OCI-LY1 (cell line): ENCODE data around the gene CCDC116.

Experiments
- H2AFZ ChIP-seq: fragments of 200-600 bp; sonication (generic), shearing (Covaris generic); 2 replicates; pipeline ENCODE4 v1.6.0; 2014; ENCODE audit warnings: antibody characterized with exemption, mild to moderate bottlenecking, low read length
- H3F3A ChIP-seq: fragments of 200-600 bp; sonication (generic), shearing (Covaris generic); 2 replicates; pipeline ENCODE4 v1.6.0; 2014; ENCODE audit warnings: mild to moderate bottlenecking, antibody characterized with exemption, low read length, moderate library complexity; ENCODE audit not compliant: insufficient read depth
- H3K27ac ChIP-seq: fragments of 200-600 bp; sonication (generic); 2 replicates; pipeline ENCODE4 v1.5.1; 2014; ENCODE audit warnings: low read length, mixed run types, mild to moderate bottlenecking, low read depth; ENCODE audit not compliant: poor library complexity, severe bottlenecking
- H3K27me3 ChIP-seq: fragments of 200-600 bp; sonication (generic); 2 replicates; pipeline ENCODE4 v1.6.0; 2014; ENCODE audit warnings: antibody characterized with exemption, mild to moderate bottlenecking, low read length, moderate library complexity; ENCODE audit not compliant: insufficient read depth
- H3K36me3 ChIP-seq: fragments of 200-600 bp; sonication (generic); 2 replicates; pipeline ENCODE4 v1.6.1; 2014; ENCODE audit warnings: mild to moderate bottlenecking, antibody characterized with exemption, low read length, moderate library complexity, mixed read lengths; ENCODE audit not compliant: insufficient read depth
- H3K4me1 ChIP-seq: fragments of 200-600 bp; sonication (generic); 2 replicates; pipeline ENCODE4 v1.5.1; 2014; ENCODE audit warnings: mild to moderate bottlenecking, low read length, moderate library complexity; ENCODE audit not compliant: insufficient read depth, severe bottlenecking
- H3K4me2 ChIP-seq: fragments of 200-600 bp; sonication (generic), shearing (Covaris generic); 2 replicates; pipeline ENCODE4 v1.6.1; 2014; ENCODE audit warnings: low read length
- H3K4me3 ChIP-seq: fragments of 200-600 bp; sonication (generic); 2 replicates; pipeline ENCODE4 v1.5.1; 2014; ENCODE audit warnings: low read length, low read depth, mild to moderate bottlenecking, mixed read lengths; ENCODE audit not compliant: poor library complexity, severe bottlenecking
- H3K79me2 ChIP-seq: fragments of 200-600 bp; shearing (Covaris generic); 2 replicates; pipeline ENCODE4 v1.6.1; 2016; ENCODE audit warnings: mixed run types, low read length, mixed read lengths; ENCODE audit not compliant: insufficient read depth
- H3K9ac ChIP-seq: fragments of 200-600 bp; sonication (generic), shearing (Covaris generic); 2 replicates; pipeline ENCODE4 v1.6.1; 2014; ENCODE audit warnings: mild to moderate bottlenecking, low read length, mixed read lengths
- H3K9me2 ChIP-seq: fragments of 200-600 bp; sonication (generic), shearing (Covaris generic); 2 replicates; pipeline ENCODE4 v1.6.1; 2014; ENCODE audit warnings: low read depth, mild to moderate bottlenecking, low read length, mixed read lengths
- H3K9me3 ChIP-seq: fragments of 200-600 bp; shearing (Covaris generic); 2 replicates; pipeline ENCODE4 v1.6.1; 2014; ENCODE audit warnings: low read length, mixed read lengths
- H4K20me1 ChIP-seq: fragments of 200-600 bp; sonication (generic), shearing (Covaris generic); 2 replicates; pipeline ENCODE4 v1.6.0; 2016; ENCODE audit warnings: mild to moderate bottlenecking, low read length; ENCODE audit not compliant: insufficient read depth
- EZH2 ChIP-seq: fragments of 200-600 bp; sonication (generic), shearing (Covaris generic); IDR thresholded peaks from 2 replicates; pipeline ENCODE4 v1.8.0; 2017; ENCODE audit warnings: borderline replicate concordance, mixed run types, mild to moderate bottlenecking, antibody characterized with exemption, low read length, moderate library complexity, mixed read lengths
- TF ChIP-seq, protein P1 (sequence below): fragments of 200-600 bp; sonication (generic), shearing (Covaris generic); IDR thresholded peaks from 2 replicates; pipeline ENCODE4 v1.5.1; 2017; ENCODE audit warnings: mild to moderate bottlenecking, antibody characterized with exemption, low read length, moderate library complexity, mixed read lengths

The CCDC116 gene

DNA sequence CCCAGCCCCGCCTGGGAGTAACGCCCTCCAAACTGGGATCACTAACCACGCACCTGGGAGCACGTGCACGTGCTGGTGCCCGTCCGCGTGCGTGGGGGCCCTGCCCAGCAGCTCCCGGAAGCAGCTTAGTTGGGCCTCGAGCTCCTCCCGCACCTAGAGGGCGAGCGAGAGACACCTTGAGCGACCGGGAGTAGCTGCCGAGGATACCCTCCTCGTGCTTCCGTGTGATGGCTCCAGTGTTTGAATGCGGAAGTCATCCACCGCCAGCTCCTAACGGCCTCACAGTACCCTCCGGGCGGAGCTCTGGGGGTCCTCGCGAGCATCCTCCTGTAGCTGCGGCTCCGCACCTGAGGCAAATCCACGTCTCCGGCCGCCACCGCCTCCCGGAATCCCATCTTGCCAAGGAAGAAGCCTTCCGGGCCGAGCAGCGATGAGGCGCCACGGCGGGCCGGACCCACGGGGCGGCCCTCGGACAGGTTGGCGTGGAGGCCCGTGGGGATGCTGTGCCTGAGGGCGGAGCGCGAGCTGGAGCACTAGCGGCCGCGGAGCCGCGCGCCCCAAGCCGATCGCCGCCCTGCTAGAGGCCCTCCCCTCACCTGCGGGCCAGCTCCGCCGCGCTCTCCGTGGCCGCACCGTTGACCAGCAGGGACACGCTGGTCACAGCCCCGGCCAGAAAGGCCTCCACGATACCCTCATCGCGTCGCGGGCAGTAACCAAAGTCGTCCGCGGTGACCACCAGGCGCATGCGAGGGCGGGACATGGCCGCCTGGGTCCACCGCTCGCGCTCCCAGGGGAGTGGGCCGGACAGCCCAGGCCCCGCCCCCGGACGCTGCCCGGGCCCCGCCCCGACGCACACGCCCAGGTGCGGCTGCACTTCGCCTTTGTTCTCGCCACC, 3.1 kb upstream of the CCDC116 start, which contains the start of gene YDJC:
Gene YDJC (minus strand): TSS at position 768 of the 895 bp plus-strand sequence. CDS start 8 bp downstream, at position 760.
- Histone ChIP-seq H3K27ac (peak within 1 kb of the TSS; percentile 84), H2AFZ (no peak within 1 kb of the TSS)
- TF ChIP-seq, protein P1, sequence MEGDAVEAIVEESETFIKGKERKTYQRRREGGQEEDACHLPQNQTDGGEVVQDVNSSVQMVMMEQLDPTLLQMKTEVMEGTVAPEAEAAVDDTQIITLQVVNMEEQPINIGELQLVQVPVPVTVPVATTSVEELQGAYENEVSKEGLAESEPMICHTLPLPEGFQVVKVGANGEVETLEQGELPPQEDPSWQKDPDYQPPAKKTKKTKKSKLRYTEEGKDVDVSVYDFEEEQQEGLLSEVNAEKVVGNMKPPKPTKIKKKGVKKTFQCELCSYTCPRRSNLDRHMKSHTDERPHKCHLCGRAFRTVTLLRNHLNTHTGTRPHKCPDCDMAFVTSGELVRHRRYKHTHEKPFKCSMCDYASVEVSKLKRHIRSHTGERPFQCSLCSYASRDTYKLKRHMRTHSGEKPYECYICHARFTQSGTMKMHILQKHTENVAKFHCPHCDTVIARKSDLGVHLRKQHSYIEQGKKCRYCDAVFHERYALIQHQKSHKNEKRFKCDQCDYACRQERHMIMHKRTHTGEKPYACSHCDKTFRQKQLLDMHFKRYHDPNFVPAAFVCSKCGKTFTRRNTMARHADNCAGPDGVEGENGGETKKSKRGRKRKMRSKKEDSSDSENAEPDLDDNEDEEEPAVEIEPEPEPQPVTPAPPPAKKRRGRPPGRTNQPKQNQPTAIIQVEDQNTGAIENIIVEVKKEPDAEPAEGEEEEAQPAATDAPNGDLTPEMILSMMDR = peak; percentile 81
- TF ChIP-seq EZH2 = no peak

GRCh38 chr22:21631025-21631424, 1.5 kb upstream of the CCDC116 start:
- H4K20me1 ChIP-seq = no peaks in the 10 kb centered on the region
- H3K4me1 ChIP-seq = peaks cover 36% of the 10 kb centered on the region
- no peaks in the 10 kb centered on the region for H3K9me3 ChIP-seq
- H3K4me3 ChIP-seq = no peak overlapping the region
- H3K9me2 ChIP-seq = no peaks in the 10 kb centered on the region
- H3K27me3 ChIP-seq = no peaks in the 10 kb centered on the region; the same call in 1 of the 2 replicates
- H3K79me2 ChIP-seq = peaks cover 4% of the 10 kb centered on the region; the same call in 1 of the 2 replicates
- no peak overlapping the region for H3K9ac ChIP-seq
- H3K4me2 ChIP-seq = no peak overlapping the region
- no peak overlapping the region for H3K27ac ChIP-seq
- H3F3A ChIP-seq = no peaks in the 10 kb centered on the region
- no peak for TF ChIP-seq EZH2
- TF ChIP-seq, protein P1 = no peak
- peaks cover 21% of the 10 kb centered on the region for H3K36me3 ChIP-seq
- no peak overlapping the region for H2AFZ ChIP-seq

More for the DNA sequence above, 3.1 kb upstream of the CCDC116 start, which contains the start of gene YDJC:
- Histone ChIP-seq H4K20me1 (no peaks in the 10 kb centered on the region), H3K4me3 (peak within 1 kb of the TSS; percentile 97), H3K9me2 (no peaks in the 10 kb centered on the region), H3K9me3 (no peaks in the 10 kb centered on the region), H3K4me2 (peak within 1 kb of the TSS; percentile 80), H3K79me2 (peaks cover 4% of the 10 kb centered on the region; the same call in 1 of the 2 replicates), H3K4me1 (peaks cover 50% of the 10 kb centered on the region), H3F3A (peaks cover 3% of the 10 kb centered on the region; the same call in 1 of the 2 replicates), H3K9ac (peak within 1 kb of the TSS; percentile 99), H3K36me3 (peaks cover 21% of the 10 kb centered on the region), H3K27me3 (no peaks in the 10 kb centered on the region)

DNA sequence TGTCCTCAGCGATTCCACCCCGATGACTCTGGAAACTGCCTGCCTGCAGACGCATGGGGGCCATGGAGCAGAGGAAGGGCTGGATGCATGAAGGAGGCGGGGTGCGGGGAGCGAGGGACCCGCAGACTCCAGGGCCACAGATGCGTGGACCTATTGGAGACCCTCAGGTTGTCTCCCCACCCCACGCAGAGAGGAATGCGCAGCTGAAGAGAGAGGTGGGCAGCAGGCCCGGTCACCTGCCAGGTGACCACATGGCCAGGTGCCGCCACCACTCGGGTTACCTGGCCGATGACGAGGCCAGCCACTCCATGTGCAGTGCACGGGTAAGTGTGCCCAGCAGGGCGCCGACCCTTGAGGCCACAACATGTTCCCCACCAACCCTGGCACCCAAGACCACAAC, 371 bp downstream of the CCDC116 start:
- Histone ChIP-seq H3F3A (no peaks in the 10 kb centered on the region), H3K4me2 (no peak overlapping the region), H3K9ac (no peak overlapping the region), H4K20me1 (no peaks in the 10 kb centered on the region), H3K4me1 (peaks cover 19% of the 10 kb centered on the region), H3K79me2 (peaks cover 3% of the 10 kb centered on the region; the same call in 1 of the 2 replicates), H3K27me3 (no peaks in the 10 kb centered on the region; the same call in 1 of the 2 replicates), H3K36me3 (peaks cover 7% of the 10 kb centered on the region), H2AFZ (no peak overlapping the region), H3K9me3 (no peaks in the 10 kb centered on the region), H3K9me2 (no peaks in the 10 kb centered on the region), H3K4me3 (no peak overlapping the region), H3K27ac (no peak overlapping the region)
- TF ChIP-seq, protein P1 = no peak
- no peak for TF ChIP-seq EZH2
